HG03280 (cell line): Measurements from ENCODE around the gene ACTG2.

Experiments
- ATAC-seq: cut with Tn5 transposase; IDR thresholded peaks from one replicate; pipeline ENCODE4 v1.9.1; 2021; ENCODE audit warnings: mild to moderate bottlenecking, moderate library complexity; ENCODE audit not compliant: unreplicated experiment

The ACTG2 gene

DNA sequence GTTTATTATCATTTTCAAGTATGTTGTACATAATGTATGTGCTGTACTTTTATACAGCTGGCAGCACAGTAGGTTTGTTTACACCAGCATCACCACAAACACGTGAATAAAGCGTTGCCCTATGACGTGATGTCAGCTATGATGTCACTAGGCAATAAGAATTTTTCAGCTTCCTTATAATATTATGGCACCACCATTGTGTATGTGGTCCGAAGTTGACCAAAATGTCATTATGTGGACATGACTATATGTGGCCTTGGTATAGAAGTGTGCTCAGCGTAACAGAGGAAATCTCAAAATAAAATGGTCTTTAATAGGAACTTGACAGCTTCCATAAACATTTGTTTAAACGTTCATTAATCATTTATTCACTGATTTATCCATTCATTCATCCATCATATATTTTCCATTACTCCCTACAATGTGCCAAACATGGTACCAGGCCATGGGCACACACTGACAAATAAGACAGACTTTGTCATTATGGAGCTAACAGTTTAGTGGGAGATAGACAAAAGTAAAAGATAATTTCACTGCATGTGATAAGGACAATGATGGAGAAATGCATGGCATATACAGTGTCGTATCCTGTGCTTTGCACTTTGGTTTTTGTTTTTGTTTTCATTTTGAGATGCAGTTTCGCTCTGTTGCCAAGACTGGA lies 18.9 kb downstream of the ACTG2 start:
- no peak for ATAC-seq

DNA sequence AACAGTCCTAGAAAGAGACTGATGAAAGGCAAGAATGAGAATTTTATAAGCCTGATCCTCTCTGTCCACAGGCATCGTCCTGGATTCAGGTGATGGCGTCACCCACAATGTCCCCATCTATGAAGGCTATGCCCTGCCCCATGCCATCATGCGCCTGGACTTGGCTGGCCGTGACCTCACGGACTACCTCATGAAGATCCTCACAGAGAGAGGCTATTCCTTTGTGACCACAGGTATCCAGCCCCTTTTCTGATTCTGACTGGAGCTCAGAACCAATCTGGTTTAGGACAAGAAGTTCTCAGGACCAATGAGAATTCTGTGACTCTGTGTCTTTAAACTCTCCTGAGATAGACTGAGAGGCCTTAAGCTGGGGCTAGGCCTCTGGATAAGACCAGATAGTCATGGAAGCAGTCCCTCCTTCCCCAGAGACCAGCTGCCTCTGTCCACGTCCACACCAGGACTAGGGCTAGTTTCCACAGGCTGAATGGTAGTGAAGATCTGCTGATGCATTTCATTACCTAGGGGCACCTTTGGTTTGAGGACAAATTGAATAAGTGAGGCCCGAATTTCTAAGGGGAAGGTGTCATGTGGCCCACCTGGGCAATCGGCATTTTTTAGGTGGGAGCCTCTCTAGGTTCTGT lies 20.7 kb downstream of the ACTG2 start:
- ATAC-seq: no peak

DNA sequence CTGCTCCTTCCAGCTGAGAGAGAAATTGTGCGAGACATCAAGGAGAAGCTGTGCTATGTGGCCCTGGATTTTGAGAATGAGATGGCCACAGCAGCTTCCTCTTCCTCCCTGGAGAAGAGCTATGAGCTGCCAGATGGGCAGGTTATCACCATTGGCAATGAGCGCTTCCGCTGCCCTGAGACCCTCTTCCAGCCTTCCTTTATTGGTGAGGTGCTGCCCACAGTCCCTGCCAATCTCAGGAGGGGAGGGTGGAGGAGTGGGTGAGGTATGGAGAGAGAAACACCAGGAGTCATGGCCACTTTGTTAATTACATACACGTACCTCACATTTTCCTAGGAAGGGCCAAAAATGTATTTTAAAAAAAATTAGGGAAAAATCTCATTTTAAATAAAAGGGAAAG lies 21.9 kb downstream of the ACTG2 start:
- no peak for ATAC-seq

DNA sequence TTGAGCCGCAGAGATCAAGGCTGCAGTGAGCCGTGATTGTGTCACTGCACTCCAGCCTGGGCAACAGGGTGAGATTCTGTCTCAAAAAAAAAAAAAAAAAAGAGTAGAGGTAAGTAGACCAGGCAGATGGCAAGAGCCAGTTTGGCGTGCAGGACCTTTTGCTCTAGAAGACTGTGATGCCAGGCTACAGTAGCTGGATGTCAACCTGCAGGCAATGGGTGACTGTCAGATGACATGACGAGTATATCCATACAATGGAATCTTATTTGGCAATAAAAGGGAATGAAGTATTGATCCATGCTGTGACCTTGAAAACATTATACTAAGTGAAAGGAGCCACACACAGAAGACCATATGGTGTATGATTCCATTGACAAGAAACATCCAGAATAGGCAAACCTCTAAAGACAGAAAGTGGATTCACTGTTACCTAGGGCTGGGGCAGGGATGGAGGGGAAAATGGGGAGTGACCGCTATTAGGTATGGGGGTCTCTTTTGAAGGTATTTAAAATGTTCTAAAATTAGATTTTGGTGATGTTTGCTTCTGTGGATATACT lies 22.7 kb downstream of the ACTG2 start:
- no peak for ATAC-seq

DNA sequence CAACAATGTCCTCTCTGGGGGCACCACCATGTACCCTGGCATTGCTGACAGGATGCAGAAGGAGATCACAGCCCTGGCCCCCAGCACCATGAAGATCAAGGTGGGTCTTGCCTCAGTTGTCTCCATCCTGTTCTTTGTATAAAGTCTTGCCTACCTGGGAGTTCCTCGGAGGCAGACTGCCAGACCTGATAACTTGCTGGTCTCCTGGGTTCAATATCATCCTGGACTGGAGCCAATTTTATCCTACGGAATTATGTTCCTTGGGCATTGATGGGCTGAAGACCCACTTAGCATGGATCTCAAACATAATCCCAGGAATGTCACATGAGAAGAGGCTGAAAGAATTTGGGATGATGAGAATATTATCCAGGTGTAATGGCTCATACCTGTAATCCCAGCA lies 23.9 kb downstream of the ACTG2 start:
- no peak for ATAC-seq

DNA sequence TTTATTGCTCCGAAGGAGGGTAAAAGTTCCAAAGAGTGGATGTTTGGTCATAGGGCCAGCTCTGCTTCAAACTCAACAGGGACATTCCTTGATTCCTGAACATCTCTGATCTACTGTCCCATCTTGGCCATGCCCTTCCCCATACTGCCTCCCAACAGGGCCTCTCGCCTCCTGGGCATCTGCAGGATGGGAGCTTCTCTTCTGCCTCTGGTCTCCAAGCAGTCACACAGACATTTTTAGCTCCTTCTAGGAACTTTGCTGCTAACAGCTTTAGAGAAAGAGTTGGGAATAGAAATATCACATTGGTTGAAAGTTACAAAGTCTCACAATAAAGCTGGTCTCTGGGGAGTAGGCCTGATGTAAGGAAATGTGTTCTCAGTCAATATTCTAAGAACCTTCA lies 24.5 kb downstream of the ACTG2 start:
- no peak for ATAC-seq

DNA sequence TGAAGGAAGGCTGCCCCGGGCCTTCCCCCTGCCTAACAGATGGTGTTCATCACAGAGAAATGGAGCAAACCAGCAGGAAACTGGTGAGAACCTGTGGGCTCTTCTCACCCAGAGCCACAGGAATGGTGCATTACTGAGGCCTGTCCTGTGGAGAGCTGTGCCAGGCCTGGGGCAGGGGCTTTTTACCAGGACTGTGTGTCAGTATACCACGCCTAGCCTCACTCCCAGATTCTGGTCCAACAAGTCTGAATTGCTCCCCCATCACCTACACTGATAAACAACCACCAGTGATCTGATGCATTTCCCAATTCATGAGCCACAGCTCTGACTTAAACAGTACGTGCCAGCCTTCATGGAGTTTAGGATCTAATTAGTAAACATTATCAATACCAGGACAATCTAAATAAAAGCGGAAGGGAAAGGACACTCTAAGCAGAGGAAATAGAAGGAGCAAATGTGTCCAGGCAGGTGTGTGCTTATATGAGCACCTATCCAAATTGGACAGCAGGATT lies 24.9 kb downstream of the ACTG2 start:
- no peak for ATAC-seq

DNA sequence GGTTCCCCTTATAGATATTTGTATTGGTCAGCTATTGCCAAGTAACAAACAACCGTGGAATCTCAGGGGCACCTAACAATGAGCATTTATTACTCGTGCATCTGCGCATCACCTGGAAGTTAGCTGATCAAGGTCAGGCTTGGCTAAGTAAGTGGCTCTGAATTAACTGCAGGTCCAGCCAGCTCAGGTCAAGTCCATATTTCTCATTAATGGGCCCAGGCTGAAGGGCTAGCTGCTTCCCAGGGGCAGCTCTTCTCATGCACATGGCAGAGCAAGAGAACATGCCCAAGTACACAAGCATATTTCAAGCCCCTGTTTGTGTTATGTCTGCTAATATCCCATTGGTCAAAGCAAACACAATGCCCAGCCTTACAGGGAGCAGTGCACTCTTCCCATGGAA lies 26.0 kb downstream of the ACTG2 start:
- no peak for ATAC-seq

DNA sequence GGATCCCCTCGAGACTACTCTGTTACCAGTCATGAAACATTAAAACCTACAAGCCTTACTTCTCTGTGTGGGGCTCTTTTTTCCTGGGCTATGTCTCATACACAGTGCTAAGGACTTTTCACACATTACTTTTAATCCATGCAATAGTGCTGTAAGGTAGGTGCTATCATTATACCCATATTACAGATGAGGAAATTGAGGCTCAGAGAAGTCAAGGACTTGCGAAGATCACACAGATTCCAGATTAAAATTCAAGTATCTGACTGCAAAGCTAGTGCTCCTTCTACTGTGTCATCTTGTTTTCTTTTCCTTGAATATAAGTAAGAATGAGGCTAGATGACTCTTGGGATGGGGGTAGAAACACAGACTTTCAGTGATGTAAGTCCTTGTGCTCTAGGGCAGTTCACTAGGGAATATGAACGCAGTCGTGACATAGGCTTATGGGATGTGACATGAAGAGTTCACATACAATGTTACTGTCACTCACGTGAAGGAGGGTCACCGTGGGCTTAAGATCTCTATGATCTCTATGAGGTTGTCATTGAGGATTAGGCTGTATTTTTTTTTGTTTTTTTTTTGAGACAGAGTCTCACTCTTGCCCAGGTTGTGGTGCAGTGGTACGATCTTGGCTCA lies 26.9 kb downstream of the ACTG2 start:
- no peak for ATAC-seq

DNA sequence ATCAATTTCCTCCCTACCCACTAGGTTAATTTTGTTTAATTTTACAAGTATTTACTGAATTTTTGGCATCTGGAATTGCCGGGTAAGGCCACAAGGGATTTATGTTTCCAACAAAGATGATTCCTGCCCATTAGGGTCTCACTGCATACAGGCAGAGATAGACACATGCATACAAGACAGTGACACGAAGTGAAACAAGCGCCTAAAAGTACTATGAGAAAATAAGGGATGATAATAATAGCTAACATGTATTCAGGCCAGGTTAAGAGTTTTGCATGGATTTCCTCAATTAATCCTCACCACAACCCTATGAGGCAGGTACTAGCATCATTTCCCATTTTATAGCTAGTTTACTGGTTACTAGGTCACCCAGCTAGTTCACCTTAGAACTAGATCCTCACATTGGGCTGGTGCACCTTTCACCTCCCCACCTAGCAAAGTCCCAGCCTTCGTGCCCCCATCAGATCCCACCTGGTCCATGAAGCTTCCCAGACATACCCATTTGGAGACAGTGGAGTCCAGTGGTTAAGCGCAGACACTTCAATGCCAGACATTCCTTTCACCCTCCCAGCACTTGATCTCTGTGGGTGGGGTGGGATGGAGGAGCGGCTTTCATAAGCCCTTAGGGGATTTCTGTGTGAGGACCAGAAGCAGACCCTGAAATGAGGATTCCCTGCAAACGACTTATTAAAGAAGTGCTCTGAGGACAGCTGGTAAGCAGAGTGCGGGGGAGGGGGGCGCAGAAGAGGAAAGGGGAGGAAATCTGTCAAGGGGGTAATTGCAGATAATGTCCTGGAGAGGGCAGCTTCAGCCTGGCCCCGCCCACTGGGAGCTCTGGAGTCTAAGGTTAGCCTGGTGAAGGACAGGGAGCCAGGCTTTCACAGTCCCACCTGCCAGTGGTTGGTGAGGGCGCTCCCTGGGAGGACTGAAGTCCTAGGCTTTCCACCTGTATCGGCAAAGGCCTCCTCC lies 28.1 kb downstream of the ACTG2 start:
- ATAC-seq: no peak

DNA sequence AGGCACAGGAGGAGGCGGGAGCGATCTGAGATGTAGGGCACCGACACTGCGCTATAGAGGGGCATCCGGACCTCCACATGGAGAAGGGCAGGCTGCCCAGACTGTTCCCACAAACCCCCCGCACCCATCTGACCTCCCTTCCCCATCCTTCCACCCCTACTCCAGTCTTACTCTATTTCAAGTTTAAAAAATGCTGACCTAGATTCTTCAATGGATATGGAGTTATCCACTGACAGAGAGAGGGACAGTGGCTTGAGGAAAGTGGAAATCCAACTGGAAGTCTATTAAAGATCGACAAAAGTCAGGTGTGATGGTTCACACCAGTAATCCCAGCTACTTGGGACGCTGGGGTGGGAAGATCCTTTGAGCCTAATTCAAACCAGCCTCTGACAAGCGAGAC lies 28.8 kb downstream of the ACTG2 start:
- ATAC-seq: no peak

DNA sequence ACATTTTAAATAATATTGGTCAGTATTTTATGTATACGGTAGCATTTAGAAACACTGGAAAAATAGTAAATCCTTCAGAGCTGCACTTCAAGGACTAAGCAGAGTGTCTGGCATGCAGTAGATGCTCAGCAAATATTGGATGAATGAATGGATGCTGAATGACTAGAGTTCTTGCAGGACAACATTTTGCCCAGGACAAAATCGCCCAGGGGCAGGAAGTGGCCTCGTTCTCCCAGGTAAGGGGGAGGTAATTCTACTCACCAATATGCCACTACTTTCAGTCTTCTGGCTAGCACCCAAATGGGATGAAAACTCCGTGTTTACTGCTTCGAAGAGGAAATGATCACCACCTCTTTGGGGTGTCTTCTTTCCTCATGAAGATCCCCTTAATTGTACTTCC lies 29.9 kb downstream of the ACTG2 start:
- no peak for ATAC-seq

DNA sequence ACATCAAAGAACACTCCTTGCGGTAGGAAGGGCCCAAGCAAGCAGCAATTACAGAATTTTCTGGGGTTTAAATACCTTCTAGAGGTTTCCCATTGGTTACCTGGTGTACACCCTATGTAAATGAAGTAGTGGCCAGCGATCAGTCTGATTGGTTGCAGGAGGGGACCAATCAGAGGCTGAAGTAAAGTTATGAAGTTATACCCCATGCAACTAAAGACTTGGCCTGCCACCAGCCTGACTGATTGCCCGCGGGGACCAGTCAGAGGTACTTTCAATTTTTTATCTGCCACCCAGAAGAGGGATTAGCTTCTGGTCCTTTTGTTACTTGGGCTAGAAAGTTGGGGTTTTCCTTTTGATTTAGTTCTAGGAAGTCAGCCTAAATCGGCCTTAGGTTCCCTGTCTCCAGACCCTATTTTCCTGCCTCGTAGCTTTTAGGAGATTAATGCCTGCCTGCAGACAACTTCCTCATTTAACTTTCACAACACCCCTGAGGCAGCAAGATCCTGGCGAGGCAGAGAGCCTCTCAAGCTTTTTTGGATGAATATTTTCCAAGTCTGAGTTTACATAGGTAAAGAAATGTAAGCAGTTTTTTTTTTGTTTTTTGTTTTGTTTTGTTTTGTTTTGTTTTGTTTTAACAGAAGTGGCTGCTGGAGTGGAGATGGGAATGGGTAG lies 32.4 kb downstream of the ACTG2 start:
- no peak for ATAC-seq

DNA sequence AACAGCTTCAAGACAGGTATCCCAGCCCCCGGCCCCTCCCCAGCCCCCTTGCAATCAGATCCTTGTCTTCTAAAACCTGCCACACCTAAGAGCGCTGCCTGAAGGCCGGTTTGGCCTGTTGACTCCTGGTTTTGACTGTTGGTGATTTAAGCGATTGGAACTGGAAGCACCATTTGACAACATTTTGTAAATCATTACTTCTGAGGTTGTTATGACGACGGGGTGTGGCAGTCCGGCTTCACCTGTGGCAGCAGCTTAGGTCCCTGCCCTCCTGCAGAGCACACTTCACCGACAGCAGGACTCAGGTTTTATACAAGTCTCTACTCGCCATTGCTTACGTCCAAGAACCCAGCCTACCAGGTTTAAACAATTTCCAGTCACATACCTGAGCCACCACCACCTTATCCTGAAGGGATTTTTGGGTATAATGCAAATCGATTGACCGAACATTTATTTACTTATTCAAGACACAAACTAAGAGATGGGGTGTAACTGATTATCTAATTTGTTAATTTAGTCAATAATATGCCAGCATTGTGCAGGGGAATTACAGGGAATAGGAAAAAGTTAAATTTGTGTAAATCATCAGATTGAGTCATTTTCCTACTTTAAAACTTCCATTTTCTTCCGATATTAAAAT lies 33.2 kb downstream of the ACTG2 start:
- no peak for ATAC-seq

DNA sequence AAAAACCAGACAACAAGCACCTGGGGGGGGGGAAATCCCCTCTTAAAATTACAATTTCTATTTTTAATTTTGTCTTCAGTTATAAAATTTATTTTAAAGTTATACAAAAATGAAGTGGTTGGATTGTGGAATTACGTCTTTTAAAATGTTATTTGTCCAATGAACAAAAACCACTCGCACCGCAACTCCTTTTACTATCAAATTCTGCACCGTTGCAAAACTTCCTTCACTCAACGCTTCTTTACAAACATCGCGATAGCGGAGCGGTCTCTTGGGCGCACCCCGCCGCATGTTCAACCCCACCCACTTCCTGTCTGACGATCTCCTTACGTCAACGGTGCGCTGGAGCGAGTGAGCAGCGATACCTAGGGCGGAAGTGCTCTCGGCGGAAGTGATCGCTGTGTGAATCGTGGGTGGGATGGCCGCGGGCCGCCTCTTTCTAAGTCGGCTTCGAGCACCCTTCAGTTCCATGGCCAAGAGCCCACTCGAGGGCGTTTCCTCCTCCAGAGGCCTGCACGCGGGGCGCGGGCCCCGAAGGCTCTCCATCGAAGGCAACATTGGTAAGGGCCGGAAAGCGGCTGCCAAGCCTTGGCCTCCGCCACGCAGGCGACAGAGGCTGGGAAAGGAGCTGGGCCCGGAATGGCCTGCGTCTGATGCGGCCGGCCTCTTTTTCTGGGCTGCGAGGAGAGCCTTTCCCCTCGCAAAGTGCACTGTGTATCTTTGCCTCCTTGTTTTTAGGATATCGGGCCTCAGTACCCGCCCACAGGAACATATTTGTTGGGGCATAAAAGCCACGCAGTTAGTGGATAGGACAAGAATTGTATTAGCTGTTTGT lies 33.9 kb downstream of the ACTG2 start, which contains the start of gene DGUOK:
DGUOK (plus strand) TSS at position 388 of the 835 bp plus-strand sequence; CDS start at position 419, 31 bp downstream.
- peak; percentile 100 for ATAC-seq

DNA sequence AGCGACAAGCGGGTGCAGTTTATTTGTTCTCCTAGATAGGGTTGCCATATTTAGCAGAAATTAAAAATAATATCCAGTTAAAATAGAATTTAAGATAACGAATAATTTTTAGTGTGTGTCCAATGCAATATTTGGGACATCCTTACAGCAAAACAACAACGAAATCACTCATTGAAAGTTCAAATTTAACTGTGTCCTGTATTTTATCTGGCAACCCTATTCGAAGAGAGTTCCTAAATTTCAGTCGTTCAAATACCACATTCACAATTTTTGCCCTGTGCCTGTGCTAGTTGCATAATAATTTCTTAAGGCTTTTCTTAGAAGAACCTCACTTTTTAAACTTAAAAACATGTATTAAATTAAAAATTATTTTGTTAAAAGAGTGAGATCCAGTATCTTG lies 34.5 kb downstream of the ACTG2 start:
- no peak for ATAC-seq

DNA sequence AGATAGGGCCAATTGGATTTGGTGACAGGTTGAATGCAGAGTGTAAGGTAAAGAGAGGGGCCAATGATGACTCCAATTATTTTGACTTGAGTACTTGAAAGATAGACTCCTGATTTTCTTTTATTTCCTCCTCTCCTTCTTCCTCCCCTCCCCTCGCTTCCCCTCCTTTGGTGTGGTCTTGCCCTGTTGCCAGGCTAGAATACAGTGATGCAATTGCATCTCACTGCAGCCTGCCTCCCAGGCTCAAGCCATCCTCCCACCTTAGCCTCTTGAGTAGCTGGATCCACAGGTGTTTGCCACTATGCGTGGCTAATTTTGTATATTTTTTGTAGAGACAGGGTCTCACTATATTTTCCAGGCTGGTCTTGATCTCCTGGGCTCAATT lies 36.1 kb downstream of the ACTG2 start:
- no peak for ATAC-seq

DNA sequence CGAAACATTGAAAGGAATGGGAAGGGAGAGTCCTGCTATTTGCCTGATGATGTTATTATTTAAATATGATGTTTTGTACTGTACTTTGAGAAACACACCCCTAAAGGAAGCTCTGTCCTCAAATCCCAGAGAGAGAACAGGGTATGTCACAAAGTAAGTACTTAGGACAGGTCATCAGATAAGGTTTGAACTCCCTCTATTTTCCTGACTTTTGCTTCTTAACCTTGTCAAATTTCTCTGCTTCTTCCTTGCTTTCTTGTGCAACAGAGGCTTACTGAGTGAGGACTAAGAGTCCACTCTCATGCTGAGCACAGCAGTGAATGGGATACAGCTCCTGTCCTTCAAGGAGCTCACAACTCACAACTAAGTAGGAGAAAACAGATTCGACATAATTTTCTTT lies 37.6 kb downstream of the ACTG2 start:
- no peak for ATAC-seq
